ENCODE data around the gene TBC1D4.
"Not testable (repeated sequence)": the region's sequence is repeated elsewhere in the genome, so short reads cannot be mapped to it uniquely, and the experiment has no call there.

The TBC1D4 gene

GRCh38 chr13:75355609-75356008, 126.4 kb downstream of the TBC1D4 start:
- no peak for DNase-seq

- DNase-seq: no peak
Measured at GRCh38 chr13:75353781-75354193, 128.2 kb downstream of the TBC1D4 start.

GRCh38 chr13:75352641-75353327, 129.2 kb downstream of the TBC1D4 start:
- DNase-seq: no peak

- DNase-seq: not testable (repeated sequence)
Measured at GRCh38 chr13:75351538-75351937, 130.4 kb downstream of the TBC1D4 start.

- no peak for DNase-seq
Measured at GRCh38 chr13:75347925-75348324, 134.0 kb downstream of the TBC1D4 start.

- no peak for DNase-seq
Measured at GRCh38 chr13:75347457-75347856, 134.5 kb downstream of the TBC1D4 start.

GRCh38 chr13:75345193-75345592, 136.8 kb downstream of the TBC1D4 start:
- DNase-seq: no peak

GRCh38 chr13:75341028-75341427, 140.9 kb downstream of the TBC1D4 start:
- DNase-seq: no peak

GRCh38 chr13:75339635-75340374, 142.2 kb downstream of the TBC1D4 start:
- DNase-seq: no peak

- DNase-seq: no peak
Measured at GRCh38 chr13:75334634-75335447, 147.1 kb downstream of the TBC1D4 start.

- no peak for DNase-seq
Measured at GRCh38 chr13:75333103-75333502, 148.9 kb downstream of the TBC1D4 start.

GRCh38 chr13:75331792-75332349, 150.1 kb downstream of the TBC1D4 start:
- no peak for DNase-seq

- DNase-seq: no peak
Measured at GRCh38 chr13:75330770-75331169, 151.2 kb downstream of the TBC1D4 start.

GRCh38 chr13:75329723-75330122, 152.2 kb downstream of the TBC1D4 start:
- DNase-seq: no peak

GRCh38 chr13:75329097-75329496, 152.9 kb downstream of the TBC1D4 start:
- DNase-seq: no peak

- no peak for DNase-seq
Measured at GRCh38 chr13:75327135-75327510, 154.8 kb downstream of the TBC1D4 start.

- DNase-seq: no peak
Measured at GRCh38 chr13:75326173-75327134, 155.5 kb downstream of the TBC1D4 start.

GRCh38 chr13:75325711-75326110, 156.3 kb downstream of the TBC1D4 start:
- no peak for DNase-seq

- DNase-seq: no peak
Measured at GRCh38 chr13:75324413-75324940, 157.5 kb downstream of the TBC1D4 start.

- no peak for DNase-seq
Measured at GRCh38 chr13:75321084-75321483, 160.9 kb downstream of the TBC1D4 start.

- no peak for DNase-seq
Measured at GRCh38 chr13:75319254-75319653, 162.7 kb downstream of the TBC1D4 start.

Data from NCI-H510A treated with DMSO at 0.1 percent for 48 hours (cell line).